AG09319 (cell line): ENCODE results near the gene CPXM1.

Experiments
- DNase-seq: peaks from one replicate; pipeline ENCODE4 v3.0.0-alpha.2; 2010; ENCODE audit warnings: low read depth; ENCODE audit errors: extremely low read depth
- CTCF ChIP-seq: IDR thresholded peaks from 2 replicates; pipeline ENCODE4 v1.5.1; 2011; ENCODE audit warnings: low read depth, mild to moderate bottlenecking, inconsistent platforms, low read length, moderate library complexity

Gene CPXM1

GRCh38 chr20:2820896-2821869 lies 20.8 kb upstream of the CPXM1 start:
- DNase-seq = no peak
- no peak for TF ChIP-seq CTCF

- no peak for DNase-seq
- no peak for TF ChIP-seq CTCF
These were observed 19.9 kb upstream of the CPXM1 start for GRCh38 chr20:2820084-2820895.

GRCh38 chr20:2817891-2818595 lies 17.6 kb upstream of the CPXM1 start:
- no peak for TF ChIP-seq CTCF

GRCh38 chr20:2817341-2817726 lies 16.9 kb upstream of the CPXM1 start:
- no peak for DNase-seq
- TF ChIP-seq CTCF = no peak

More at GRCh38 chr20:2817891-2818595, 17.6 kb upstream of the CPXM1 start:
- no peak for DNase-seq

- no peak for TF ChIP-seq CTCF
- no peak for DNase-seq
These were observed 16.3 kb upstream of the CPXM1 start for GRCh38 chr20:2816583-2817340.

GRCh38 chr20:2816030-2816582 lies 15.7 kb upstream of the CPXM1 start, which contains the start of gene TMEM239:
TSS of gene TMEM239 (plus strand) at chr20:2816364. CDS start at chr20:2816555, 191 bp downstream.
- DNase-seq = no peak
- no peak for TF ChIP-seq CTCF
